ENCODE data around the gene TXNDC11. TPM values are rescaled to one million over a fixed set of nuclear protein-coding genes. Genes with fewer than 3 reads are reported as not detected.

TXNDC11 gene
- total RNA-seq, 6 donors from 2014 or later = 81.2 to 148 (median 117) TPM

DNA sequence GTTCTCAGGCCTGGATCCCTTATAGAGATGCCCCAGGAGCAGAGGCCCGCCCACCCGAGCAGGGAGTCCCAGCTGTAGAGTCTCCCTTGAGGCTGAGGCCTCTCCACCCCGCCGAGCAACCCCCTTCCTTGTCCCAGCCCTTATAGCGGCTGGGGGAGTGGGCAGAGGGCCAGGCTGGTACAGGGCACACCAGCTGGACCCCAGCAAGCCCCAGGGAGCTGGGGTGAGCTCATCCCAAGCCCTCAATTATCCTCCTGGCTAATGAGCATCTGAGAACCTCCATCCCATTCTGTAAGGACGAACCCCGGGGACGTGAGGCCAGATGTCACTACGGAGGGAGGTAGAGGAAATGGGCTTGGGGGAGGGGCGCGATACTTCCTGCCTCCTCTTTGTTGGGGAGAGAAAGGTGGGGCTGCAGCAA lies 77.6 kb downstream of the TXNDC11 start:
- 27 to 53% methylated on average over 2 to 11 of the region's 11 CpGs for WGBS, 2 donors
- no peak for DNase-seq
- Histone ChIP-seq H3K4me3 (no peak overlapping the region), H3K27ac (no peak overlapping the region), H3K27me3 (no peaks in the 10 kb centered on the region), H3K4me1 (peaks cover 5 to 14% (median 11%) of the 10 kb centered on the region in 4 donors), H3K9me3 (no peaks in the 10 kb centered on the region), H3K36me3 (no peaks in the 10 kb centered on the region)
- TF ChIP-seq EP300 (IDR thresholded peaks at IDR 0.05) = no peak
- no peak for TF ChIP-seq POLR2A (IDR thresholded peaks at IDR 0.05)
- no peak for TF ChIP-seq POLR2AphosphoS5 (IDR thresholded peaks at IDR 0.05)
- ATAC-seq (ENCODE audit: low FRiP score in 2 of 2) = no peak

DNA sequence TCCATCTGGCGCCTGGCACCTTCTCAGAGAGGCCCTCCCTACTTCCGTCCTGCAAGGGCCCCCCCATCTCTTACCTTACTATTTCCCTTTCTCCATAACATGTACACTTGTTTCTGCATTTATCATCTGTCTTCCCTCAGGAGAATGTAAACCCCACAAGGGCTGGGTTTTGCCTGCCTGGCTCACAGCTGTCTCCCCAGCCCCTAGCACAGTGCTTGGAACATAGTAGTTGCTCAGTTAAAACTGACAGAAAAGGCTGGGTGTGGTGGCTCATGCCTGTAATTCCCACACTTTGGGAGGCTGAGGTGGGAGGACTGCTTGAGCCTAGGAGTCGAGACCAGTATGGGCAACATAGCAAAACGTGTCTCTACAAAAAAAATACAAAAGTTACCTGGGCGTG lies 80.1 kb downstream of the TXNDC11 start:
- Histone ChIP-seq H3K4me3 (no peak overlapping the region), H3K9me3 (no peaks in the 10 kb centered on the region), H3K27me3 (no peaks in the 10 kb centered on the region), H3K4me1 (peaks cover 0 to 9% (median 1%) of the 10 kb centered on the region in 4 donors), H3K27ac (no peak overlapping the region), H3K36me3 (no peaks in the 10 kb centered on the region)
- 94 to 97% methylated on average over 5 of the region's 5 CpGs for WGBS, 2 donors
- no peak for TF ChIP-seq POLR2A (IDR thresholded peaks at IDR 0.05)
- TF ChIP-seq, protein P1, sequence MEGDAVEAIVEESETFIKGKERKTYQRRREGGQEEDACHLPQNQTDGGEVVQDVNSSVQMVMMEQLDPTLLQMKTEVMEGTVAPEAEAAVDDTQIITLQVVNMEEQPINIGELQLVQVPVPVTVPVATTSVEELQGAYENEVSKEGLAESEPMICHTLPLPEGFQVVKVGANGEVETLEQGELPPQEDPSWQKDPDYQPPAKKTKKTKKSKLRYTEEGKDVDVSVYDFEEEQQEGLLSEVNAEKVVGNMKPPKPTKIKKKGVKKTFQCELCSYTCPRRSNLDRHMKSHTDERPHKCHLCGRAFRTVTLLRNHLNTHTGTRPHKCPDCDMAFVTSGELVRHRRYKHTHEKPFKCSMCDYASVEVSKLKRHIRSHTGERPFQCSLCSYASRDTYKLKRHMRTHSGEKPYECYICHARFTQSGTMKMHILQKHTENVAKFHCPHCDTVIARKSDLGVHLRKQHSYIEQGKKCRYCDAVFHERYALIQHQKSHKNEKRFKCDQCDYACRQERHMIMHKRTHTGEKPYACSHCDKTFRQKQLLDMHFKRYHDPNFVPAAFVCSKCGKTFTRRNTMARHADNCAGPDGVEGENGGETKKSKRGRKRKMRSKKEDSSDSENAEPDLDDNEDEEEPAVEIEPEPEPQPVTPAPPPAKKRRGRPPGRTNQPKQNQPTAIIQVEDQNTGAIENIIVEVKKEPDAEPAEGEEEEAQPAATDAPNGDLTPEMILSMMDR (IDR thresholded peaks at IDR 0.05) = no peak
- TF ChIP-seq EP300 (IDR thresholded peaks at IDR 0.05) = no peak
- TF ChIP-seq POLR2AphosphoS5 (IDR thresholded peaks at IDR 0.05) = no peak
- DNase-seq (no peak), ATAC-seq (ENCODE audit: low FRiP score in 2 of 2) (no peak)

- peaks cover 0 to 9% (median 1%) of the 10 kb centered on the region in 4 donors for H3K4me1 ChIP-seq
- no peaks in the 10 kb centered on the region for H3K27me3 ChIP-seq
- H3K27ac ChIP-seq = no peak overlapping the region
- ATAC-seq (ENCODE audit: low FRiP score in 2 of 2) (no peak), DNase-seq (no peak)
- no peaks in the 10 kb centered on the region for H3K9me3 ChIP-seq
- no peak overlapping the region for H3K4me3 ChIP-seq
- TF ChIP-seq, protein P1 (IDR thresholded peaks at IDR 0.05) = no peak
- TF ChIP-seq POLR2A (IDR thresholded peaks at IDR 0.05) (no peak), POLR2AphosphoS5 (IDR thresholded peaks at IDR 0.05) (no peak), EP300 (IDR thresholded peaks at IDR 0.05) (no peak)
- no peaks in the 10 kb centered on the region for H3K36me3 ChIP-seq
- 83 to 87% methylated on average over 12 of the region's 12 CpGs for WGBS, 2 donors
These were observed 82.1 kb downstream of the TXNDC11 start for GRCh38 chr16:11660565-11660964.

DNA sequence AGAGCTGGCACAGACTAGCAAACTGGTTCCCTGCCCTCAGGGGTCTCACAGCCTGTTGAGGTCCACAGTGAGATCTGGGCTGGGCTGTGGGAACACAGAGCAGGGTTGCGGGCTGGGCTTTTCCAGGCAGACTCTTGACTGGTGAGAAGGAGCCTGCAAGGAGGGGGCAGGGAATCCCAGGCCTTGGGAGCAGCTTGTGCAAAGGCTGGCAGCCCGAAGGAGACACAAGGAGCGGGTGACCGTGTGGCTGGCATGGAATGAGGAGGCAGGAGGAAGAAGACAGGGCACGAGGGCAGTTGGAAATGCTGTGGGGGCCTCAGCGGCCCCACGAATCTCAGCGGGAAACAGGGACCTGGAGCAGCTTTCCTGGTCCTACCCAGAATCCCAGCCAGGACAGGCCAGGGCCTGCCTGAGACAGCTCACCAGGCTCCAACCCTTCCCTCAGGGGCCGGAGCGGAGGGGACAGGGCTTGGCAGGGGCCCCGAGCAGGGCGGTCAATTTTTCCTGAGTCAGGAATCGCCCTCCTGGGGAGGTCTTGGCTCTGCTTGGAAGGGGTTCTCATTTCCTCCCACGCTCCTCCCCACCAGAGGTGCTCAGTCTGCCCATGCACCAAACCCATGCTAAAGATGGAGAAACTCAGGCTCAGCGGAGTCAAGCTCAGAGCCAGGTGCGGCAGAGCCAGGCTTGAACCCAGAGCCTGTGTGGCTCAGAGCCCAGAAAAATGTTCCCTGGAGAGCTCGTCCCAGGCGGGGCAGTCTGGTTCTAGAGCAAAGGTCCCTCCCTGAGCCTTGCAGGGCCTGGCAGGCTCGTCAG lies 83.6 kb downstream of the TXNDC11 start:
- WGBS, 2 donors = 71 to 82% methylated on average over 13 to 19 of the region's 19 CpGs
- H3K4me3 ChIP-seq = no peak overlapping the region
- no peak for ATAC-seq (ENCODE audit: low FRiP score in 2 of 2)
- DNase-seq = no peak
- no peaks in the 10 kb centered on the region for H3K27me3 ChIP-seq
- no peak for TF ChIP-seq POLR2A (IDR thresholded peaks at IDR 0.05)
- TF ChIP-seq, protein P1 (IDR thresholded peaks at IDR 0.05) = no peak
- no peak for TF ChIP-seq EP300 (IDR thresholded peaks at IDR 0.05)
- no peak for TF ChIP-seq POLR2AphosphoS5 (IDR thresholded peaks at IDR 0.05)
- H3K27ac ChIP-seq = no peak overlapping the region
- H3K4me1 ChIP-seq = peaks cover 0 to 9% (median 1%) of the 10 kb centered on the region in 4 donors
- no peaks in the 10 kb centered on the region for H3K36me3 ChIP-seq
- no peaks in the 10 kb centered on the region for H3K9me3 ChIP-seq

DNA sequence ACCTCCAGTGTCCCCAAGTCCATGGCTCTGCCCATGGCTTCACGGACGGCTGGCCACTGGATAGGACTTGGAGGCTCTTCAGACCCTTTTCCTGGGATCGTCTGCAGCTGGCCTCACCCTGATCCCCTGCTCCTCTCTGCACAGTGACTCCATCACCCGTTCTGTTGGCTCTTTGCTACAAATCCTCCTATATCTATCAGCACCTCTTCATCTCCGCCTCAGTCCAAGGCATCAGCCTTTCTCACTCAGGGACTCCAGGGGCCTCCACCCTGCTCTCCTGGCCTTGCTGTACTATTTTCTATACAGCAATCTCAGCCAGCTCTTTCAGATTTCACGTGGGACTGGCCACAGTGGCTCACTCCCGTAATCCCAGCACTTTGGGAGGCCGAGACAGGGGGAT lies 85.1 kb downstream of the TXNDC11 start:
- Histone ChIP-seq H3K4me1 (peaks cover 0 to 9% (median 1%) of the 10 kb centered on the region in 4 donors), H3K9me3 (no peaks in the 10 kb centered on the region), H3K4me3 (no peak overlapping the region), H3K27ac (no peak overlapping the region), H3K36me3 (no peaks in the 10 kb centered on the region), H3K27me3 (no peaks in the 10 kb centered on the region)
- TF ChIP-seq, protein P1 (IDR thresholded peaks at IDR 0.05) = no peak
- TF ChIP-seq EP300 (IDR thresholded peaks at IDR 0.05) (no peak), POLR2A (IDR thresholded peaks at IDR 0.05) (no peak), POLR2AphosphoS5 (IDR thresholded peaks at IDR 0.05) (no peak)
- DNase-seq (no peak), ATAC-seq (ENCODE audit: low FRiP score in 2 of 2) (no peak)
- 81 to 85% methylated on average over 8 of the region's 8 CpGs for WGBS, 2 donors

All from upper lobe of left lung (tissue), 6 donors.